GM13977 (cell line): ENCODE results near the gene ZNF300.

Experiments
- DNase-seq: peaks from one replicate; pipeline ENCODE4 v3.0.0; 2012; ENCODE audit warnings: low spot score
- in situ Hi-C: fragments of 300-500 bp; cut with MboI; formaldehyde crosslinking; loops from one replicate; pipeline ENCODE4 v1.12.0; 2022; ENCODE audit warnings: low sequenced_read_pairs, low pct_unique_long_range_greater_than_20kb, mixed read lengths, inconsistent platforms; ENCODE audit not compliant: unreplicated experiment
- TF ChIP-seq, protein P1 (sequence below): IDR thresholded peaks from 2 replicates; pipeline ENCODE4 v1.5.1; 2012; ENCODE audit warnings: mild to moderate bottlenecking, control low read depth; ENCODE audit not compliant: insufficient read depth; ENCODE audit errors: extremely low read depth, missing control alignments

The ZNF300 gene

DNA sequence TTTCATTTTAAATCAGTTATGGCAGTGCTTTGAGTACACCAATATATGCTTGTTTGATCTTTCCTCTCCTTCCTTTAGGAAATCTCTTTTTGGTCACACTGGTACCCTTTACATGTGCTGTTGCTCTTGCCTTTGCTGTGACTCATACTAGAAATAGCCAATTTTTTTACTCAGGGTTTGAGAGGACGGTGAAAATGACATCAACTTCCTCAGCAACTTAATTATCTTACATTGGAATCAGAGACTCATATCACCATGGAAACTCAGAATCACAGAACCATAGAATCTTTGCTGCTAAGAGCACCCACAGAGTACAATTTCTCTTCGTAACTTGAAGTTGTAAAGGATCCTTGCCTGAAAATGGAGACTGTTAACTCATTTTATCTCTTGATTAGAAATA lies 13.8 kb upstream of the ZNF300 start:
- DNase-seq, result no peak
- in situ Hi-C loops, result no loop called here
- TF ChIP-seq, protein P1, sequence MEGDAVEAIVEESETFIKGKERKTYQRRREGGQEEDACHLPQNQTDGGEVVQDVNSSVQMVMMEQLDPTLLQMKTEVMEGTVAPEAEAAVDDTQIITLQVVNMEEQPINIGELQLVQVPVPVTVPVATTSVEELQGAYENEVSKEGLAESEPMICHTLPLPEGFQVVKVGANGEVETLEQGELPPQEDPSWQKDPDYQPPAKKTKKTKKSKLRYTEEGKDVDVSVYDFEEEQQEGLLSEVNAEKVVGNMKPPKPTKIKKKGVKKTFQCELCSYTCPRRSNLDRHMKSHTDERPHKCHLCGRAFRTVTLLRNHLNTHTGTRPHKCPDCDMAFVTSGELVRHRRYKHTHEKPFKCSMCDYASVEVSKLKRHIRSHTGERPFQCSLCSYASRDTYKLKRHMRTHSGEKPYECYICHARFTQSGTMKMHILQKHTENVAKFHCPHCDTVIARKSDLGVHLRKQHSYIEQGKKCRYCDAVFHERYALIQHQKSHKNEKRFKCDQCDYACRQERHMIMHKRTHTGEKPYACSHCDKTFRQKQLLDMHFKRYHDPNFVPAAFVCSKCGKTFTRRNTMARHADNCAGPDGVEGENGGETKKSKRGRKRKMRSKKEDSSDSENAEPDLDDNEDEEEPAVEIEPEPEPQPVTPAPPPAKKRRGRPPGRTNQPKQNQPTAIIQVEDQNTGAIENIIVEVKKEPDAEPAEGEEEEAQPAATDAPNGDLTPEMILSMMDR, result no peak

DNA sequence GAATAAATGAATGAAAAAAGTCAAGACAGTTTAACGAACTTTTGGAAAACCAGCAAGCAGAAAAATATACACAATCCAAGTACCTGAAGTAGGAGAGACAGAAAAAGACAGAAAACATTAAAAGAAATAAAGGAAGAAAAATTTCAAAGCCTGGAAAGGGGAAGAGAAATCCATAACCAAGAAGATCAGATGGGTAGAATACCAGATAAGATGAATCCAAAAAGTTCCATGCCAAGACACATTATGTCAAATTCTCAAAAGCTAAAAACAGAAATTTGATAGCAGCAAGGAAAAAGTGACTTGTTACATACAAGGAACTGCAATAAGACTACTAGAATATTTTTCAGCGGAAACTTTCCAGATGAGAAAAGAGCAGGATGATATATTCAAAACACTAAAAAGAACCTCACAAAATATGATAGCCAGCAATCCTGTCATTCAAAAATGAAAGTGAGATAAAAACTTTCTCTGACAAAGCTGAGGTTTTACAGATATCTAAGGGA lies 7.6 kb upstream of the ZNF300 start:
- in situ Hi-C loops, result no loop called here
- no peak for DNase-seq
- TF ChIP-seq, protein P1, result no peak

DNA sequence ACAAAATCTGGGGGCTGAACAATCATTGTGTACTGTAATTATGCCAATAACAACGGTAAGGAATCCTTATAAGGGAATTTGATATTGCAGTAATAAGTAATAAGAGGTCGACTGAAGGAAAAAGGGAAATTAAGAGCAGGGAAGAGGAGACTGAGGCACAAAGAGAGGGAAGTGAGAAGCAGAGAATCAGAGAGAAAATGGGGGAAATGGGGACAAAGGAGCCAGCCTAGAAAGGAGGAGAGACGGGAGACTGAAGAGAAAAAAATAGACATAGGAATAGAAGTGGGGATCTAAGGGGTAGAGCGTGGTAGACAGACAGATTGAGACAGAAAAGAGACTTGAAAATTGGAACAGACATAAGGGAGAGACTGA lies 518 bp upstream of the ZNF300 start:
- DNase-seq, result no peak
- in situ Hi-C loops, result no loop called here
- TF ChIP-seq, protein P1, result no peak

DNA sequence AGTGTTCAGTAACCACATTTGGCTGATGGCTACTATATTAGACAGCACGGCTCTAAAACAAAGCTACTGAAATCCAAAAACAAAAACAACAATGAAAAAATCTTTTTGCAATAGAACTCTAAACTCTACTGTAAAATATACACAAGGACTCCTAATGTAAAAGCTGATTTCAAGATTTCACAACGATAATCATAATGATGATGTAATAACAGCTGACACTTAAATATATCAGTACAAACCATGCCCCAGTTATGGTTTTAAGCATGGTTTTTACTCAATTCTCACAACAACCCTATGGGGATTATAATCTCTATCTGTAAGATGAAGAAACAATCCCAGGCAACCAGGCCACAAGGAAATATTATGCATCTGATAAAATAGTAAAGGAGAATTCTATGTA lies 3.3 kb downstream of the ZNF300 start:
- in situ Hi-C loops, result no loop called here
- TF ChIP-seq, protein P1, result no peak

DNA sequence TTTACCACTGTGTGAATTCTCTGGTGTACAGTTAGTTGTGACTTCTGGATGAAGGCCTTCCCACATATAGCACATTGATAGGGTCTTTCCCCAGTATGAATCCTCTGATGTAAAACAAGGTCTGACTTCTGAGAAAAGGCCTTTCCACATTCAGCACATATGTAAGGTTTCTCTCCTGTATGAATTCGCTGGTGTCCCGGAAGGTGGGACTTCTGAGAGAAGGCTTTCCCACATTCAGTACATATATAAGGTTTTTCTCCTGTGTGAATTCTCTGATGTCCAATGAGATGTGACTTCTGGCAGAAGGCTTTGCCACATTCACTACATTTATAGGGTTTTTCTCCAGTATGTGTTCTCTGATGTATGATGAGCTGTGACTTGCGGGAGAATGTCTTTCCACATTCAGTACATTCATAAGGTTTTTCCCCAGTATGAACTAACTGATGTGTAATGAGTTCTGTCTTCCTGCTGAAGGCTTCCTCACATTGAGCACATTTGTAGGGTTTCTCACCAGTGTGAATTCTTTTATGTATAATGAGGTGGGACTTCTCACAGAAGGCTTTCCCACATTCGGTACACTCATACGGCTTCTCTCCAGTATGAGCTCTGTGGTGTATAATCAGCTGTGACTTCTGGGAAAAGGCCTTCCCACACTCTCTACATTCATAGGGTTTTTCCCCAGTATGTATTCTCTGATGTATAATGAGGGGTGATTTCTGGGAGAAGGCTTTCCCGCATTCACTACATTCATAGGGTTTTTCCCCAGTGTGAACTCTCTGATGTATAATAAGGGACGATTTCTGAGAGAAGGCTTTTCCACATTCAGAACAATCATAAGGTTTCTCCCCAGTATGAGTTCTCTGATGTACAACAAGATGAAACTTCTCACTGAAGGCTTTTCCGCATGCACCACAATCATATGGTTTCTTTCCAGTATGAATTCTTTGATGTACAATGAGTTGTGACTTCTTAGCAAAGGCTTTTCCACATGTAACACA lies 9.1 kb downstream of the ZNF300 start:
- TF ChIP-seq, protein P1, result no peak
- in situ Hi-C loops, result no loop called here
- no peak for DNase-seq

More for the DNA sequence above, 3.3 kb downstream of the ZNF300 start:
- no peak for DNase-seq

DNA sequence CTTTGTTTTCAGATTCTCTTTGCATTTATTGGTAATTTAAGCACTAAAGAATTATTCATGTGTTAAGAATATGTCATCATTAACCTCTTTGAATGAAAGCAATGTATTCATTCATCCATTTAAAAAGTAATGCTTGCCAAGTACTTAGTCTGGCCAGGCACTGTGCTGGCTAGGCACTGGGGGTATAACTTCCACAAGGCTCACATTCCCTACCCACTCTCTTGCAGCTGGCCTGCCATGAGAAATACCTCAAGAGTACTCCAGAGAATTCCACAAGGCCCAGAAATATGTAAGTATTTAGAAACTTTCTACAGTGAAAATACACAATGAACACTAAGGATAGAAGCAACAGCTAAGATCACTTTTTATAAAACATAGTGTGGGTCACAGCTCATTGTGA lies 25.4 kb downstream of the ZNF300 start:
- DNase-seq, result no peak
- TF ChIP-seq, protein P1, result no peak
- in situ Hi-C loops, result no loop called here
